A549 treated with CpdA at 1 μM for 4 hours (cell line): Measurements from ENCODE around the gene MAL. TPM values are rescaled to one million over a fixed set of nuclear protein-coding genes. Genes with fewer than 3 reads are reported as not detected.

Experiments used
- total RNA-seq: library from RNA; stranded (reverse); fragments of 200-300 nt; extraction: Qiagen RNA extraction; gene quantifications from 5 replicates; pipeline ENCODE4 v1.2.3, GENCODE V29; 2022; ENCODE audit warnings: low read depth

MAL gene
- total RNA-seq = 0.10 to 0.14 TPM in 2 of 5 replicates, not detected in the others

GRCh38 chr2:95025406-95026319 lies at the start of gene MAL:
TSS of gene MAL (plus strand) at chr2:95025708. CDS start at chr2:95025793, 85 bp downstream.

Other genes with a start within 250 kb of the MAL start
- gene TEKT4, start 154.3 kb upstream of the MAL start, total RNA-seq = 0.02 TPM in 1 of 5 replicates, not detected in the others
- 74.1 to 79.1 TPM (median 77.7 TPM) in 5 replicates for gene MRPS5, start 96.1 kb downstream of the MAL start, total RNA-seq
- gene ZNF514, start 134.1 kb downstream of the MAL start, total RNA-seq = 5.6 to 7.6 TPM (median 6.9 TPM) in 5 replicates
- gene ZNF2, start 140.1 kb downstream of the MAL start, total RNA-seq = 3.1 to 5.0 TPM (median 3.4 TPM) in 5 replicates
- gene ZNF892, start 181.8 kb downstream of the MAL start, total RNA-seq = 0.39 to 0.59 TPM (median 0.49 TPM) in 4 of 5 replicates, not detected in the other
- 0.15 TPM in 1 of 5 replicates, not detected in the others for gene PROM2, start 248.7 kb downstream of the MAL start, total RNA-seq